ENCODE measurements around the gene NATD1. TPM values are rescaled to one million over a fixed set of nuclear protein-coding genes. Genes with fewer than 3 reads are reported as not detected.

The NATD1 gene
- total RNA-seq, 1 donor from 2014 or later = 15.2 TPM

DNA sequence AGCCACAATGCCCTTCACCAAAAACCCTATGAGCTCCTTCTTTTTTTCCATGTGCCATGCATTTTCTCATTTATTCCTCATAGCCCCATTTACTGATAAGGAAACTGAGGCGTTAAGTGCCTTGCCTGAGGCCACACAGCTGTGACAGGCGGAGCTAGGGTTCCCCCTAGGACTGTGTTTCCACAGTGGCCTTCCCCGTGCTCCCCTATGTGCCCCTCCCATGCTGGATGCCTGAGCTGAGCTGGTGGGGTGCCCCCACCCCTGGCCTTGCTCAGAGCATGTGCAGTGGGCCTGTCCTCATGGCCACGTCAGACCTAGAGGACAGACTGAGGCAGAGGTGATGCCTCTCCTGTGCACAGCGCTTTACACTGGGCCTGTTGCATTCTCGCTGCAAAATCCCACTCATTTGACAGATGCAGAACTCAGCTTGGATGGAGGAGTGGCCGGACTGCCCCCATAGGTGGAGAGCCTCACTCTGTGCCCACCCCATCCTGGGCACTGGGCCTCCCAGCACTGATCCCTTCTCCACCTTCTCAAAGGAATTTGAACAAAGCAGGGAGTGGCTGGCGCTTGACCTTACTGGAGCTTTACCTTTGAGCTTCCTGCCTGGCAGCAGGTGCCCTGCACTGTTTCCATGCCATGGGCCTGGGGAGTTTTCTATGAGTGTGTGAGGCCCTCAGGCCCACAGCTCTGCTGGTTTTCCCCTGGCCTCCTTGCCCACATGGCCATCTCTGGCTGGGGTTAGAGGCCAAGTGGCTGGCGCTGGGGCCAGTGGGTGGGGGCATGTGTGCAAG lies 33.9 kb upstream of the NATD1 start:
- no peak for DNase-seq (ENCODE audit: low read depth)
- Histone ChIP-seq H3K27me3 (ENCODE audit: control insufficient read depth, insufficient read depth, low read length) (no peaks in the 10 kb centered on the region), H3K4me3 (ENCODE audit: low read depth, low read length) (peak overlapping the region; percentile 27), H3K36me3 (ENCODE audit: control insufficient read depth, insufficient read depth, low read length) (no peaks in the 10 kb centered on the region)
- TF ChIP-seq, protein P1, sequence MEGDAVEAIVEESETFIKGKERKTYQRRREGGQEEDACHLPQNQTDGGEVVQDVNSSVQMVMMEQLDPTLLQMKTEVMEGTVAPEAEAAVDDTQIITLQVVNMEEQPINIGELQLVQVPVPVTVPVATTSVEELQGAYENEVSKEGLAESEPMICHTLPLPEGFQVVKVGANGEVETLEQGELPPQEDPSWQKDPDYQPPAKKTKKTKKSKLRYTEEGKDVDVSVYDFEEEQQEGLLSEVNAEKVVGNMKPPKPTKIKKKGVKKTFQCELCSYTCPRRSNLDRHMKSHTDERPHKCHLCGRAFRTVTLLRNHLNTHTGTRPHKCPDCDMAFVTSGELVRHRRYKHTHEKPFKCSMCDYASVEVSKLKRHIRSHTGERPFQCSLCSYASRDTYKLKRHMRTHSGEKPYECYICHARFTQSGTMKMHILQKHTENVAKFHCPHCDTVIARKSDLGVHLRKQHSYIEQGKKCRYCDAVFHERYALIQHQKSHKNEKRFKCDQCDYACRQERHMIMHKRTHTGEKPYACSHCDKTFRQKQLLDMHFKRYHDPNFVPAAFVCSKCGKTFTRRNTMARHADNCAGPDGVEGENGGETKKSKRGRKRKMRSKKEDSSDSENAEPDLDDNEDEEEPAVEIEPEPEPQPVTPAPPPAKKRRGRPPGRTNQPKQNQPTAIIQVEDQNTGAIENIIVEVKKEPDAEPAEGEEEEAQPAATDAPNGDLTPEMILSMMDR (IDR thresholded peaks at IDR 0.05; ENCODE audit: insufficient read depth, low read length, poor library complexity, severe bottlenecking) = no peak

DNA sequence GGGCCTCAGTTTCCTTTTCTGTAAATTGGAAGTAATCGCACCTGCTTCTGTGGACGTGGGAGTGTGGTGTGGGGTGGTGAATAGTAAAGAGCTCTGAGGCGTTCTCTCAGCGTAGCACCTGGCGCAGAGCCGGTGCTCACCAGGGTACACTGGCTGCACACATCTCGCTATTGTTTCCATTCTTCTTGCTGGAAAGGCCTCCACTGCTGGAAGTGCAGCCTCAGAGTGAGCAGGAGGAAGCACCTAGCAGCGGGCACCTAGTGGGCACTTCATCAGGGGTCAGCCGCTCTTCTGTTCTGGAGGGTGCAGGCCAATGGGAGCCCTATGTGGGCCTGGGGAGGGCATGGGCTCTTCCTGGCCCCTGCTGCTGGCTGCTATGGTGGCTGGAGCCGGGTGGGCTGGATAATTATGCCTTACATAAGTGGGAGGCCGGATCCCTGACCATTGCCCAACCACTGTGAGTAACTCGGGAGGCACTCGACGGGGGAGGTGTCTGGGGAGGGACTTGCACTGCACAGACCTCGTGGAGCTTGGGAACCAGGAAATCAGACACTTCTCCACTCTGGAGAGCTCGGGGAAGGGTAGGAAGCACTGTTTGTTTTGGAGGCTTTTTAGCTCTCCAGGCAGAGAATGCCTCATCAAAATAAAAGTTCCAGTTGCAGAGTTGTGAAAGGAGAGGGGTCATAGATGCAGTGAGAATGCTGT lies 33.0 kb upstream of the NATD1 start:
- TF ChIP-seq, protein P1 (IDR thresholded peaks at IDR 0.05; ENCODE audit: insufficient read depth, low read length, poor library complexity, severe bottlenecking) = no peak
- peak; percentile 96 for DNase-seq (ENCODE audit: low read depth)

DNA sequence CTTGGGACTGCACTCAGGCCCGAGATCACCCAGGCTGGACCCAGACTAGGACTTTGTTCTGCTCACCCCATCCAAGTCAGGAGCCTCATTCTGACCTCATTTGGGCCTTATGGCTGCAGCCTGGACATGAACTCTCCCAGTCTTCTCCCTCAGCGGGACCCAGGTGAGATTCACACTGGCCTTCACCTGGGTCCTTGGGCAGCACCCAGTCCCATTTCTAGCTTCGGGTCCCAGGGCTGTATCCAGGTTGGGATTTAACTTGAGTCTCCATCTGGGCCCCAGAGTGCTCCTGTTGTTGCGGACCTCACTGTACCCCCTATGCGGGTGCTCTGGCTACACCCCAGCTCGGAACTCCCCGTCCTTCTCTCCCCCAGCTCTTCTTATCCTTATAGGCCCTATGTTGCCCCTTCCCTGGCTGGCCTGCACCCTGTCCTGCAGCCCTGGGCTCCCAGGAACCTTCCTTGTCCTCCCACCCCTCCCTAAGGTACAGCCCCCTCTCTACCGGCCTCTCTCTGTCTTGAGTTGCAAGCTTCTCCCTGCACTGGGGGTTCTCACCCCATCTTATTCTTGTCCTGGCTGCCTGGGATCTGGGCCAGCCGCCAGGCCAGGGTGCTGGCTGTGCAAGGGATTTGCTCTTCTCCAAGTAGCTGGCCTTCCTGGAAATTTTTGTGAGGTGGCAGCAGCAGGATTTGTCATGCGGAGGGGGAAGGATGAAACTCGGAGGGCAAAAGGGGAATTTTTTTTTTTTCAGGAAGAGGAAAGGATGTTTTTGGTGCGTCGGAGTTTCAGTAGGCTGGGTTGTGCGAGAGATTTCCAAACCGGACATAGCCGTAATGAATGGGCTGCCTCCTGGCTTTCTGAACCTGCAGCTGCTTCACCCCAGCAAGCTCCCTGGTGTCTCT lies 32.2 kb upstream of the NATD1 start:
- Histone ChIP-seq H3K4me3 (ENCODE audit: low read depth, low read length) (peak overlapping the region; percentile 69), H3K36me3 (ENCODE audit: control insufficient read depth, insufficient read depth, low read length) (no peaks in the 10 kb centered on the region), H3K27me3 (ENCODE audit: control insufficient read depth, insufficient read depth, low read length) (no peaks in the 10 kb centered on the region)
- TF ChIP-seq, protein P1 (IDR thresholded peaks at IDR 0.05; ENCODE audit: insufficient read depth, low read length, poor library complexity, severe bottlenecking) = no peak
- DNase-seq (ENCODE audit: low read depth) = no peak

More for the DNA sequence above, 33.0 kb upstream of the NATD1 start:
- H3K27me3 ChIP-seq (ENCODE audit: control insufficient read depth, insufficient read depth, low read length) = no peaks in the 10 kb centered on the region
- peak overlapping the region; percentile 69 for H3K4me3 ChIP-seq (ENCODE audit: low read depth, low read length)
- no peaks in the 10 kb centered on the region for H3K36me3 ChIP-seq (ENCODE audit: control insufficient read depth, insufficient read depth, low read length)

DNA sequence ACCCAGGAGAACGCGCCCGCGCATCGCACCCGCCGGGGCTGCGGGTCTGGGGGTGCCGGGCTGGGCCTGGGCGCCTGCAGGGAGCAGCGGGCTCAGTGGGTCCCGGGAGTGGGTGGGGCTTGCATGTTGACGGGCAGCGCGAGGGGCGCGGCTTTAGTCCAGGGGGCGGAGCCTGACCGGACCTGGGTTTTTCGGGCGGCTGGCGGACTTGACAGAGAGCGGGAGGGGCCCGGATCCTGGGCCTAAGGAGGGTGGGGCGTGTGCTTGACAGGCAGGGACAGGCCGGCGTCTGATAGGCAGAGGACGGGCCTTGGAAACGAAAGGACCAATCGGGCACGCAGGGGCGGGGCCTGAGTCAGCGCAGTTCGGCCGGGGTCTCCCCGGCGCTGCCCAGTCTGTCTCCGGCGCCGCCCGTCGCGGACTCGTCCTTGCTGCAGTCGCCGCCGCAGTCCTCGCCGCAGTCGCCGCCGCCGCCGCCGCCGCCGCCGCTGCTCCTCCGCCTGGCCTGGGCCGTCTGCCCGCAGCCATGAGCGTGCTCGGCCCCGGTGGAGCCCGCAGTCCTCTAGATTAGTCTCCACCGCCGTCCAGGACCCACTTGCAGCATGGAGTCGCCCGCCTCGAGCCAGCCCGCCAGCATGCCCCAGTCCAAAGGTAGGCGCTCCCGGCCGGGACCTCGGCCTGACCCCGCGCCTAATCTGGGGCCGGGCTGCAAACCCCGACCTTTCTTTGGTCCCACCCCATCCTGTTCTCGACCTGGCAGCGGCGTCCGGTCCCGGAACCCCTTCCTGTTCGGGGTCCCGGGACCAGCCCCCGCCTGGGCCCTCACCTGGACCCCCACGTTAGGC lies 31.3 kb upstream of the NATD1 start, which contains the start of gene MAP2K3:
MAP2K3 (plus strand) TSS at position 393 of the 845 bp plus-strand sequence; CDS start at position 603, 210 bp downstream.
- no peaks in the 10 kb centered on the region for H3K27me3 ChIP-seq (ENCODE audit: control insufficient read depth, insufficient read depth, low read length)
- H3K4me3 ChIP-seq (ENCODE audit: low read depth, low read length) = peak within 1 kb of the TSS; percentile 69
- peak; percentile 96 for DNase-seq (ENCODE audit: low read depth)
- H3K36me3 ChIP-seq (ENCODE audit: control insufficient read depth, insufficient read depth, low read length) = no peaks in the 10 kb centered on the region
- TF ChIP-seq, protein P1 (IDR thresholded peaks at IDR 0.05; ENCODE audit: insufficient read depth, low read length, poor library complexity, severe bottlenecking) = no peak
